K562 (cell line): ENCODE results near the gene NIPAL3. TPM values are rescaled to one million over a fixed set of nuclear protein-coding genes. Genes with fewer than 3 reads are reported as not detected.

ENCODE experiments used
- CCAR2 ChIP-seq: fragments of 200-400 bp; formaldehyde crosslinking; IDR thresholded peaks from 2 replicates; pipeline ENCODE4 v1.6.1; 2017; ENCODE audit warnings: mild to moderate bottlenecking, low read depth, low read length
- RBBP5 ChIP-seq: fragments of 200-600 bp; sonication (generic); IDR thresholded peaks from 2 replicates; pipeline ENCODE4 v1.6.1; 2012; ENCODE audit warnings: borderline replicate concordance, mild to moderate bottlenecking, low read length, control low read depth, inconsistent platforms; ENCODE audit not compliant: insufficient read depth, poor library complexity, severe bottlenecking
- SPI1 ChIP-seq: IDR thresholded peaks from 2 replicates; pipeline ENCODE4 v1.6.1; 2011; ENCODE audit warnings: low read depth, low read length, control low read depth, borderline replicate concordance
- WHSC1 ChIP-seq: IDR thresholded peaks from one replicate; pipeline ENCODE4 v1.6.1; 2012; ENCODE audit warnings: low read length, control low read depth, inconsistent platforms
- YBX1 ChIP-seq: fragments of 450-650 bp; IDR thresholded peaks from 2 replicates; pipeline ENCODE4 v1.7.1; 2016; ENCODE audit warnings: mild to moderate bottlenecking
- ZNF311 ChIP-seq: fragments of 250-450 bp; sonication (Bioruptor Pico); IDR thresholded peaks from 2 replicates; pipeline ENCODE4 v1.4.0; 2020; ENCODE audit warnings: mild to moderate bottlenecking, moderate library complexity
- polyA plus RNA-seq, 8 experiments: library from polyadenylated mRNA; depleted of rRNA in 4 of 8; stranded (reverse) in 5 of 8; unstranded in 3 of 8; fragments of >200 nt; fragmentation: Nextera tagmentation in 2 of 8; fragmentation: Illumina TruSeq in 1 of 8; extraction: Ambion mirVana in 2 of 8; extraction: Trizol in 1 of 8; gene quantifications; 2 replicates each; pipeline versions ENCODE4 v1.2.1 to v1.2.3, GENCODE V29; 2011 to 2014; ENCODE audit warnings: inconsistent platforms in 1 of 8, missing spikeins in 1 of 8
- total RNA-seq, 7 experiments: library from RNA; depleted of rRNA in 6 of 7; stranded (reverse); fragments of >200 nt in 6 of 7; fragmentation: Illumina TruSeq in 2 of 7; extraction: Trizol in 2 of 7; gene quantifications; 2 replicates each; pipeline versions ENCODE4 v1.2.1 to v1.2.3, GENCODE V29; 2011 to 2021; ENCODE audit warnings: low replicate concordance in 1 of 7
- TF ChIP-seq, protein P1 (sequence below): sonication (generic); formaldehyde crosslinking; IDR thresholded peaks from 2 replicates; pipeline ENCODE4 v1.8.0; 2023; ENCODE audit warnings: mild to moderate bottlenecking, missing genetic modification reagents
- TF ChIP-seq, protein P2 (sequence below): fragments of 250-450 bp; sonication (Bioruptor Pico); IDR thresholded peaks from 2 replicates; pipeline ENCODE4 v1.8.0; 2021; ENCODE audit warnings: borderline replicate concordance, mild to moderate bottlenecking, moderate library complexity; ENCODE audit not compliant: poor library complexity, severe bottlenecking

NIPAL3 gene
- total and polyA plus RNA-seq, 9 of the 15 experiments (the other 6 are each of a cell fraction or from before 2014, with no cell fraction given): 10.5 to 26.3 (median 16.0) TPM

DNA sequence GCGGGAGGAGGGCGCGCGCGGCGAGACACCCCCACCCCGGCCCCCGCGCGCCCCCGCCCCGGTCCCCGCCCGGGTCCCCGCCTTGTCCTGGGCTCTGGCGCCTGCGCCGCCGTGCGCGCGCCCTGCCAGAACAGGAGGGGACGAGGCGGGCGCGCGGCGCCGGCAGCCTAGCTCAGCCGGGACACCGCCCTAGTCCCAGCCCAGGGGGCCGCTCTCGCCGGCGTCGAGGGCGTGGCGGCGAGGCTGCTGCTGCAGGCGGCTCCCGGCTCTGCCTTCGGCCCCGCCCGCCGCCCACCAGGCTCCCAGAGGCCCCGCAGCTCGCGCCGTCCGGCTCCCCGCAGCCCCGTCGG is 87.1 kb downstream of the NIPAL3 start, which contains the start of gene RCAN3 (continued):
- no peak for TF ChIP-seq RBBP5
- TF ChIP-seq, protein P1, sequence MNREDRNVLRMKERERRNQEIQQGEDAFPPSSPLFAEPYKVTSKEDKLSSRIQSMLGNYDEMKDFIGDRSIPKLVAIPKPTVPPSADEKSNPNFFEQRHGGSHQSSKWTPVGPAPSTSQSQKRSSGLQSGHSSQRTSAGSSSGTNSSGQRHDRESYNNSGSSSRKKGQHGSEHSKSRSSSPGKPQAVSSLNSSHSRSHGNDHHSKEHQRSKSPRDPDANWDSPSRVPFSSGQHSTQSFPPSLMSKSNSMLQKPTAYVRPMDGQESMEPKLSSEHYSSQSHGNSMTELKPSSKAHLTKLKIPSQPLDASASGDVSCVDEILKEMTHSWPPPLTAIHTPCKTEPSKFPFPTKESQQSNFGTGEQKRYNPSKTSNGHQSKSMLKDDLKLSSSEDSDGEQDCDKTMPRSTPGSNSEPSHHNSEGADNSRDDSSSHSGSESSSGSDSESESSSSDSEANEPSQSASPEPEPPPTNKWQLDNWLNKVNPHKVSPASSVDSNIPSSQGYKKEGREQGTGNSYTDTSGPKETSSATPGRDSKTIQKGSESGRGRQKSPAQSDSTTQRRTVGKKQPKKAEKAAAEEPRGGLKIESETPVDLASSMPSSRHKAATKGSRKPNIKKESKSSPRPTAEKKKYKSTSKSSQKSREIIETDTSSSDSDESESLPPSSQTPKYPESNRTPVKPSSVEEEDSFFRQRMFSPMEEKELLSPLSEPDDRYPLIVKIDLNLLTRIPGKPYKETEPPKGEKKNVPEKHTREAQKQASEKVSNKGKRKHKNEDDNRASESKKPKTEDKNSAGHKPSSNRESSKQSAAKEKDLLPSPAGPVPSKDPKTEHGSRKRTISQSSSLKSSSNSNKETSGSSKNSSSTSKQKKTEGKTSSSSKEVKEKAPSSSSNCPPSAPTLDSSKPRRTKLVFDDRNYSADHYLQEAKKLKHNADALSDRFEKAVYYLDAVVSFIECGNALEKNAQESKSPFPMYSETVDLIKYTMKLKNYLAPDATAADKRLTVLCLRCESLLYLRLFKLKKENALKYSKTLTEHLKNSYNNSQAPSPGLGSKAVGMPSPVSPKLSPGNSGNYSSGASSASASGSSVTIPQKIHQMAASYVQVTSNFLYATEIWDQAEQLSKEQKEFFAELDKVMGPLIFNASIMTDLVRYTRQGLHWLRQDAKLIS (CRISPR knock-in tag): no peak
- TF ChIP-seq SPI1: no peak
- TF ChIP-seq ZNF311 (CRISPR knock-in tag): no peak
- TF ChIP-seq CCAR2: no peak
- no peak for TF ChIP-seq YBX1
- no peak for TF ChIP-seq WHSC1
- TF ChIP-seq, protein P2, sequence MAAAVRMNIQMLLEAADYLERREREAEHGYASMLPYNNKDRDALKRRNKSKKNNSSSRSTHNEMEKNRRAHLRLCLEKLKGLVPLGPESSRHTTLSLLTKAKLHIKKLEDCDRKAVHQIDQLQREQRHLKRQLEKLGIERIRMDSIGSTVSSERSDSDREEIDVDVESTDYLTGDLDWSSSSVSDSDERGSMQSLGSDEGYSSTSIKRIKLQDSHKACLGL (CRISPR knock-in tag): no peak
